ENCODE results near the gene TBX21. TPM values are rescaled to one million over a fixed set of nuclear protein-coding genes. Genes with fewer than 3 reads are reported as not detected.

TBX21 gene
- total RNA-seq, 1 experiment from 2014 or later = not detected

- POLR2A ChIA-PET (ENCODE audit: unreplicated experiment) = no interaction called here
- TF ChIP-seq EZH2 (IDR thresholded peaks at IDR 0.05; ENCODE audit: low read length, unreplicated experiment) (no peak), CTCF (conservative IDR thresholded peaks at IDR 0.05; ENCODE audit: low read depth, low read length) (peak; percentile 99)
- BruUV-seq (replicated peaks) = no TSS peak
- ATAC-seq (peak; percentile 26), DNase-seq (peak; percentile 75)
- Histone ChIP-seq H3K27ac (ENCODE audit: low read length) (no peak overlapping the region), H3K27me3 (ENCODE audit: low read length) (no peaks in the 10 kb centered on the region), H3K9me3 (ENCODE audit: low read length) (no peaks in the 10 kb centered on the region), H3K4me1 (ENCODE audit: insufficient read depth, low read length) (peaks cover 7% of the 10 kb centered on the region; the same call in 1 of the 2 replicates), H3K4me3 (ENCODE audit: low read length) (no peak overlapping the region), H2AFZ (ENCODE audit: low read length) (no peak overlapping the region), H3K79me2 (ENCODE audit: low read length) (no peaks in the 10 kb centered on the region), H3K9ac (ENCODE audit: low read length) (no peak overlapping the region), H3K9me2 (replicated peaks; ENCODE audit: low read length) (no peaks in the 10 kb centered on the region), H3K36me3 (ENCODE audit: low read depth, low read length) (no peaks in the 10 kb centered on the region), H3F3A (ENCODE audit: low read length, unreplicated experiment) (no peaks in the 10 kb centered on the region), H4K20me1 (ENCODE audit: low read length) (no peaks in the 10 kb centered on the region), H3K4me2 (ENCODE audit: low read length) (no peak overlapping the region)
- intact Hi-C loops (cut with micrococcal nuclease) = loop anchor here (1.0 kb wide), 1 partner anchor 103 kb away; no protein-coding TSS in a partner anchor
- CTCF ChIA-PET = interaction anchor here (0.5 to 0.9 kb wide), 2 partner anchors 43 to 89 kb away, joined by 5 to 6 read pairs; no protein-coding TSS in a partner anchor
Observed at GRCh38 chr17:47698749-47699535, 34.1 kb upstream of the TBX21 start.

GRCh38 chr17:47699536-47699840 lies 33.5 kb upstream of the TBX21 start:
- ATAC-seq (no peak), DNase-seq (no peak)
- Histone ChIP-seq H3K4me3 (ENCODE audit: low read length) (no peak overlapping the region), H3K9me2 (replicated peaks; ENCODE audit: low read length) (no peaks in the 10 kb centered on the region), H3F3A (ENCODE audit: low read length, unreplicated experiment) (no peaks in the 10 kb centered on the region), H3K9ac (ENCODE audit: low read length) (no peak overlapping the region), H3K4me1 (ENCODE audit: insufficient read depth, low read length) (peaks cover 7% of the 10 kb centered on the region; the same call in 1 of the 2 replicates), H3K79me2 (ENCODE audit: low read length) (no peaks in the 10 kb centered on the region), H3K9me3 (ENCODE audit: low read length) (no peaks in the 10 kb centered on the region), H2AFZ (ENCODE audit: low read length) (no peak overlapping the region), H4K20me1 (ENCODE audit: low read length) (no peaks in the 10 kb centered on the region), H3K4me2 (ENCODE audit: low read length) (no peak overlapping the region), H3K27ac (ENCODE audit: low read length) (no peak overlapping the region), H3K36me3 (ENCODE audit: low read depth, low read length) (no peaks in the 10 kb centered on the region), H3K27me3 (ENCODE audit: low read length) (no peaks in the 10 kb centered on the region)
- TF ChIP-seq EZH2phosphoT487 (IDR thresholded peaks at IDR 0.05; ENCODE audit: borderline replicate concordance, low read length) (no peak), CTCF (conservative IDR thresholded peaks at IDR 0.05; ENCODE audit: low read depth, low read length) (no peak), EZH2 (IDR thresholded peaks at IDR 0.05; ENCODE audit: low read length, unreplicated experiment) (no peak)
- POLR2A ChIA-PET (ENCODE audit: unreplicated experiment) = no interaction called here
- BruUV-seq (replicated peaks) = no TSS peak
- intact Hi-C loops (cut with micrococcal nuclease) = loop anchor here (1.0 kb wide), 1 partner anchor 103 kb away; no protein-coding TSS in a partner anchor
- CTCF ChIA-PET = interaction anchor here (0.5 to 0.9 kb wide), 3 partner anchors 35 to 89 kb away, joined by 5 to 6 read pairs (median 5); no protein-coding TSS in a partner anchor
